Activated CD4-positive, alpha-beta memory T cell treated with anti-CD3 and anti-CD28 coated beads, Interleukin-2, amount 10 ng/mL, durations not matched to agents 7 days and 5 days (primary cell): ENCODE measurements around the gene PRIMA1. TPM values are rescaled to one million over a fixed set of nuclear protein-coding genes. Genes with fewer than 3 reads are reported as not detected.

Source experiments
- CTCF ChIA-PET: fragments of 350-600 bp; sonication (Branson Sonifier 250); formaldehyde crosslinking; loops from one replicate; lab custom pipeline; 2021; ENCODE audit warnings: antibody characterized with exemption, inconsistent platforms; lab: Charles Lee
- POLR2A ChIA-PET: fragments of 350-600 bp; sonication (Branson Sonifier 250); formaldehyde crosslinking; loops from one replicate; lab custom pipeline; 2021; ENCODE audit warnings: antibody characterized with exemption; lab: Charles Lee
- DNase-seq: peaks from one replicate; pipeline ENCODE4 v3.0.0-alpha.2; 2020
- H3K27ac Mint-ChIP-seq: one replicate; pipeline ENCODE4 v1.8.0; 2021; ENCODE audit warnings: mild to moderate bottlenecking, mixed read lengths
- H3K27me3 Mint-ChIP-seq: one replicate; pipeline ENCODE4 v1.8.0; 2021; ENCODE audit warnings: mixed read lengths
- H3K36me3 Mint-ChIP-seq: one replicate; pipeline ENCODE4 v1.8.0; 2021; ENCODE audit warnings: low read depth, mixed read lengths
- H3K4me1 Mint-ChIP-seq: one replicate; pipeline ENCODE4 v1.8.0; 2021; ENCODE audit warnings: mixed read lengths
- H3K4me3 Mint-ChIP-seq: one replicate; pipeline ENCODE4 v1.8.0; 2021; ENCODE audit warnings: mild to moderate bottlenecking, mixed read lengths
- H3K9me3 Mint-ChIP-seq: one replicate; pipeline ENCODE4 v1.8.0; 2021; ENCODE audit warnings: mixed read lengths
- total RNA-seq, 2 experiments: library from RNA; stranded (reverse); gene quantifications; one replicate each; pipeline ENCODE4 v1.2.3, GENCODE V29; 2021

PRIMA1 gene
- total RNA-seq, 2 experiments from 2014 or later, result not detected

GRCh38 chr14:93765155-93765554 lies 23.1 kb downstream of the PRIMA1 start:
- ChIA-PET CTCF (no interaction called here), POLR2A (no interaction called here)
- DNase-seq, result no peak
- no peak overlapping the region for H3K27ac Mint-ChIP-seq
- no peaks in the 10 kb centered on the region for H3K9me3 Mint-ChIP-seq
- peaks cover 15% of the 10 kb centered on the region for H3K27me3 Mint-ChIP-seq
- no peak overlapping the region for H3K4me3 Mint-ChIP-seq
- no peaks in the 10 kb centered on the region for H3K4me1 Mint-ChIP-seq
- H3K36me3 Mint-ChIP-seq, result no peaks in the 10 kb centered on the region

- H3K4me1 Mint-ChIP-seq, result no peaks in the 10 kb centered on the region
- no peaks in the 10 kb centered on the region for H3K9me3 Mint-ChIP-seq
- no peak overlapping the region for H3K4me3 Mint-ChIP-seq
- no peaks in the 10 kb centered on the region for H3K36me3 Mint-ChIP-seq
- no peak for DNase-seq
- H3K27ac Mint-ChIP-seq, result no peak overlapping the region
- ChIA-PET POLR2A (no interaction called here), CTCF (no interaction called here)
- peaks cover 15% of the 10 kb centered on the region for H3K27me3 Mint-ChIP-seq
These were observed 24.1 kb downstream of the PRIMA1 start for GRCh38 chr14:93764211-93764659.

DNA sequence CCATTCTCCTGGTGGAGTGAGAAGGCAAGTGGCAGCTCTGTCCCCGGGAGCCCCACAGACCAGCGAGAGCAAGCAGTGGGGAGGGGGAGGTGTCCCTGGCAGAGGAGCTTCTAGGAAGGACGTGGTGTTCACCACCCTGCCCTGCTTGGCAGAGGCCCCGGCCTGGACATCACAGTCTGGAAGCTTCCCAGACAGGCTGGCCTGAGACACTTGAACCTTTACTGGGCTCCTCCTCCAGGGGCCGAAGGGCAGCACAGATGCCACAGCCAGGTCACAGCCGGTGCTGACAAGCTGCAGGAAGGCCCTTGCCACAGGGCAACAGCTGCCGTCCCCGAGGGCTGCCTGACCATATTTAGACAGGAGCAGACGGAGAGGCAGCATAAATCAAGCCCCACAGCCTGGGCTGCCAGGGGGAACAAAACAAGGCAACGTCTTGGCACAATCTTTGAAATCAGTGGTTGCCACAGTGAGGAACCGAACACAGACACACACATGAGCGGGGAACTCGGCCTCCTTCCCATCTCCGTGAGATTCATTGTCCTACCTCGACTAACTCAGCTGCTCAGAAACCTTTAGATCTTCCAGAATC lies 28.5 kb downstream of the PRIMA1 start:
- Mint-ChIP-seq H3K27ac (no peak overlapping the region), H3K9me3 (no peaks in the 10 kb centered on the region), H3K36me3 (no peaks in the 10 kb centered on the region), H3K4me3 (no peak overlapping the region), H3K27me3 (peaks cover 13% of the 10 kb centered on the region), H3K4me1 (no peaks in the 10 kb centered on the region)
- ChIA-PET POLR2A (no interaction called here), CTCF (no interaction called here)
- no peak for DNase-seq

GRCh38 chr14:93757206-93757605 lies 31.1 kb downstream of the PRIMA1 start:
- Mint-ChIP-seq H3K4me3 (no peak overlapping the region), H3K9me3 (no peaks in the 10 kb centered on the region), H3K36me3 (no peaks in the 10 kb centered on the region), H3K4me1 (no peaks in the 10 kb centered on the region), H3K27ac (no peak overlapping the region), H3K27me3 (peaks cover 10% of the 10 kb centered on the region)
- no peak for DNase-seq
- POLR2A ChIA-PET, result no interaction called here
- CTCF ChIA-PET, result no interaction called here

DNA sequence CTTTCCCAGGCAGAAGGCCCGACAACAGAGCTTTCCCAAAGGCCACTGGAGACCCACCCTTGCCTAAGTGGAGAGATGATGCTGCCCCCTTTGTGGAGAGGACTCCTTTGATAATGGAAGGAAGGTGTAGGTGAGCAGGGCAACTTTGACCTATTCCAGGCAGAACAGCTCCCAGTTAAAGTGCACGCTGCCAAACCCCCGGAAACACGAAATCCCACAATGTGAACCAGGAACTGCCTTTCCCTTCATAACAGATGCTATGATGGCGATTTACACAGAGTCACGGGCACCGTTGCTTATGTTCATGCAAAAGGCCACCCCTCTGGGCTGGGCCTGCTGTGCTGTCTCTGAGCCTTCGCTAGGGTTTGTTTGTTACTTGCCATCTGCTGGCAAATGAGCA lies 34.6 kb downstream of the PRIMA1 start:
- Mint-ChIP-seq H3K9me3 (no peaks in the 10 kb centered on the region), H3K27ac (no peak overlapping the region), H3K4me1 (no peaks in the 10 kb centered on the region), H3K36me3 (no peaks in the 10 kb centered on the region), H3K4me3 (no peak overlapping the region), H3K27me3 (no peaks in the 10 kb centered on the region)
- CTCF ChIA-PET, result no interaction called here
- POLR2A ChIA-PET, result no interaction called here
- DNase-seq, result no peak

DNA sequence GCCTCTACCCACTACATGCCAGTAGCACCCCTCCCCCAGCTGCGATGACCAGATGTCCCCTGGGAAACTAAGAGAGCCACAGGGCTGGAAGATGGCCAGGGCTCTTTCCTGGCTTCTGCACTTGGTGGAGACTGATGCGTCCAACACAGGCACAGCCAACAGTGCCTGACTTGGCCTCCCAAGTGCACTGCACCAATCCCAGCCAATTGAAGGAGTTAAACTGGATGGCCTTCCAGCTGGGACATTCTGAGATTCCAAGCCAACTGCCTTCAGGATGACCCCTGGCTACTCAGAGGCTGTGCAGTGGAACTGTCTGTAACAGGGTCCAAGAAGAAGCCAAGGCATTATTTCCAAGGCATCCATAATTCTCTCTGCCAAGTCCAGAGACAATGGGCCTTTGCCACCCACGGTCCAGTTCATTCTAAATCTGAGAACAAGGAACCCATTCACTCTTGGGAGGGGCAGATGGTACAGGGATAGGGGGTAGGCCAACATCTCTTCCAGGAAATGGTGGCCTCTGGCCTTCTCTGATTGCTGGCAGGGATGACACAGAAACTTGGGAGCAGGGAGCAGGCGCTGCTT lies 35.2 kb downstream of the PRIMA1 start:
- POLR2A ChIA-PET, result no interaction called here
- no peak for DNase-seq
- CTCF ChIA-PET, result no interaction called here
- Mint-ChIP-seq H3K27me3 (no peaks in the 10 kb centered on the region), H3K4me1 (no peaks in the 10 kb centered on the region), H3K36me3 (no peaks in the 10 kb centered on the region), H3K27ac (no peak overlapping the region), H3K9me3 (no peaks in the 10 kb centered on the region), H3K4me3 (no peak overlapping the region)

GRCh38 chr14:93751946-93752655 lies 36.2 kb downstream of the PRIMA1 start:
- CTCF ChIA-PET, result no interaction called here

GRCh38 chr14:93749076-93749420 lies 39.2 kb downstream of the PRIMA1 start:
- H3K36me3 Mint-ChIP-seq, result no peaks in the 10 kb centered on the region
- no peaks in the 10 kb centered on the region for H3K4me1 Mint-ChIP-seq
- DNase-seq, result no peak
- no peaks in the 10 kb centered on the region for H3K9me3 Mint-ChIP-seq
- ChIA-PET POLR2A (no interaction called here), CTCF (no interaction called here)
- H3K27ac Mint-ChIP-seq, result no peak overlapping the region
- peaks cover 2% of the 10 kb centered on the region for H3K27me3 Mint-ChIP-seq
- no peak overlapping the region for H3K4me3 Mint-ChIP-seq

More at GRCh38 chr14:93751946-93752655, 36.2 kb downstream of the PRIMA1 start:
- Mint-ChIP-seq H3K4me1 (no peaks in the 10 kb centered on the region), H3K27ac (no peak overlapping the region), H3K36me3 (no peaks in the 10 kb centered on the region), H3K27me3 (no peaks in the 10 kb centered on the region), H3K4me3 (no peak overlapping the region), H3K9me3 (no peaks in the 10 kb centered on the region)
- DNase-seq, result no peak
- POLR2A ChIA-PET, result no interaction called here

GRCh38 chr14:93748208-93749075 lies 39.8 kb downstream of the PRIMA1 start:
- peaks cover 2% of the 10 kb centered on the region for H3K27me3 Mint-ChIP-seq
- H3K36me3 Mint-ChIP-seq, result no peaks in the 10 kb centered on the region
- ChIA-PET CTCF (no interaction called here), POLR2A (no interaction called here)
- no peaks in the 10 kb centered on the region for H3K4me1 Mint-ChIP-seq
- H3K4me3 Mint-ChIP-seq, result no peak overlapping the region
- H3K9me3 Mint-ChIP-seq, result no peaks in the 10 kb centered on the region
- H3K27ac Mint-ChIP-seq, result no peak overlapping the region
- DNase-seq, result no peak

DNA sequence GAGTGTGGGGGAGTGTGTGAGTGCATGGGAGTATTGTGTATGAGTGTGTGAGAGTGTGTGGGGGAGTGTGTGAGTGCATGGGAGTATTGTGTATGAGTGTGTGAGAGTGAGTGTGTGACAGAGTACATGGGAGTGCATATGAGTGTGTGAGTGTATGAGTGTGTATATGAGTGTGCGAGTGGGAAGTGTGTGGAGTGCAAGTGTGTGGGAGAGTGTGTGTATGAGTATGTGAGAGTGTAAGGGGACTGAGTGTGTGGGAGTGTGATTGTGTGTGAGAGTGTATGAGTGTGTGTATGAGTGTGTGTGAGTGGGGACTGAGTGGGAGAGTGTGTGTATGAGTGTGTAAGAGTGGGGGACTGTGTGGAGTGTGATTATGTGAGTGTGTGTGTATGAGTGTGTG lies 40.7 kb downstream of the PRIMA1 start:
- Mint-ChIP-seq H3K4me3 (no peak overlapping the region), H3K27me3 (peaks cover 2% of the 10 kb centered on the region), H3K9me3 (no peaks in the 10 kb centered on the region), H3K27ac (no peak overlapping the region), H3K36me3 (no peaks in the 10 kb centered on the region), H3K4me1 (no peaks in the 10 kb centered on the region)
- DNase-seq, result no peak
- ChIA-PET POLR2A (no interaction called here), CTCF (no interaction called here)

- DNase-seq, result no peak
- Mint-ChIP-seq H3K4me1 (no peaks in the 10 kb centered on the region), H3K4me3 (no peak overlapping the region), H3K27ac (no peak overlapping the region), H3K27me3 (peaks cover 2% of the 10 kb centered on the region), H3K9me3 (no peaks in the 10 kb centered on the region), H3K36me3 (no peaks in the 10 kb centered on the region)
- ChIA-PET POLR2A (no interaction called here), CTCF (no interaction called here)
These were observed 41.2 kb downstream of the PRIMA1 start for GRCh38 chr14:93747102-93747501.

GRCh38 chr14:93745603-93746273 lies 42.5 kb downstream of the PRIMA1 start:
- H3K36me3 Mint-ChIP-seq, result no peaks in the 10 kb centered on the region
- DNase-seq, result no peak
- H3K27ac Mint-ChIP-seq, result no peak overlapping the region
- H3K9me3 Mint-ChIP-seq, result no peaks in the 10 kb centered on the region
- H3K27me3 Mint-ChIP-seq, result peaks cover 2% of the 10 kb centered on the region
- no peak overlapping the region for H3K4me3 Mint-ChIP-seq
- H3K4me1 Mint-ChIP-seq, result no peaks in the 10 kb centered on the region
- POLR2A ChIA-PET, result no interaction called here
- CTCF ChIA-PET, result no interaction called here

DNA sequence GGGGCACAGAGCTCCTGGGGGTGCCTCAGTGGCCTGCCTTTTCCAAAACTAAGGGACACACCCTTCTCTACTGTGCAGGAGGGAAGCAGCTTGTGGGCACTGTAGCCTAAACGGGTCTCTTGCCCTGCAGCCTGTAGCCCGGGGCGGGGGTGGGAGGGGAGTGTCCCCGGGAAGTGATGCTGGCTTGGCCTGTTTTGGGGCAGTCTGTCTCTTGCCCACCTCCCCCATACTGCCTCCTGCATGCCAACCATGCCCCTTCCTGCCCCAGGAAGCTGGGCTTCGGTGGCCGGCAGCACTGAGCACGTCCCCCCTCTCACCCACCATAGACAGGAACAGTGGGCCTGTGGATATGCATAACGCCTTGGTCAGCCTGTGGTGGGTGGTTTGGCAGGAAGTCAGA lies 43.4 kb downstream of the PRIMA1 start:
- ChIA-PET POLR2A (no interaction called here), CTCF (no interaction called here)
- H3K4me1 Mint-ChIP-seq, result no peaks in the 10 kb centered on the region
- no peak for DNase-seq
- H3K27ac Mint-ChIP-seq, result no peak overlapping the region
- H3K4me3 Mint-ChIP-seq, result no peak overlapping the region
- peaks cover 2% of the 10 kb centered on the region for H3K27me3 Mint-ChIP-seq
- no peaks in the 10 kb centered on the region for H3K36me3 Mint-ChIP-seq
- no peaks in the 10 kb centered on the region for H3K9me3 Mint-ChIP-seq
